Keratinocyte (primary cell): ENCODE results near the gene NXPH4.

ENCODE experiments used
- EZH2 ChIP-seq: IDR thresholded peaks from one replicate; pipeline ENCODE4 v1.6.1; 2012; ENCODE audit warnings: inconsistent platforms, mild to moderate bottlenecking, low read length, moderate library complexity
- TF ChIP-seq, protein P1 (sequence below), 3 experiments: IDR thresholded peaks in 1 of 3; conservative IDR thresholded peaks in 1 of 3; optimal IDR thresholded peaks in 1 of 3; 2 replicates in 2 of 3; 3 replicates in 1 of 3; pipeline versions ENCODE3 to v1.5.1; 2011; ENCODE audit warnings: low read length in 3 of 3, mild to moderate bottlenecking in 3 of 3, moderate library complexity in 2 of 3, control low read depth in 1 of 3, inconsistent platforms in 1 of 3; ENCODE audit not compliant: insufficient read depth in 2 of 3; ENCODE audit errors: extremely low read depth in 1 of 3

DNA sequence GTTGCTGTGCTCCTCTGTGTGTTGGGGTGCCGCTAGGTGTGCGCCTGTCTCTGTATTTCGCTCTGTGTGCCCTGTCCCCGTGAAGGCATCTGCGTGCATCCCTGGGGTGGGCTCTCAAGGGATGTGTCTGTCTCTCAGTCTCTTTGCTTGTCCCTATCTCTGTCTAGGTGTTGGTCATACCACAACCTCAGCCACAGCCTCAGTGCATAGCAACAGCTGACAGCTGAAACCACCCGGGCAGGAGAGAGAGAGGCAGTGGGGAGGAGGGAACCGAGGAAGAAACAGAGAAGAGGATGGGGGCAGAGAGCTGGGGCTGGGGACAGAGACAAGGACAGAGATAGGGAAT is 953 bp upstream of the NXPH4 start:
- TF ChIP-seq, protein P1, sequence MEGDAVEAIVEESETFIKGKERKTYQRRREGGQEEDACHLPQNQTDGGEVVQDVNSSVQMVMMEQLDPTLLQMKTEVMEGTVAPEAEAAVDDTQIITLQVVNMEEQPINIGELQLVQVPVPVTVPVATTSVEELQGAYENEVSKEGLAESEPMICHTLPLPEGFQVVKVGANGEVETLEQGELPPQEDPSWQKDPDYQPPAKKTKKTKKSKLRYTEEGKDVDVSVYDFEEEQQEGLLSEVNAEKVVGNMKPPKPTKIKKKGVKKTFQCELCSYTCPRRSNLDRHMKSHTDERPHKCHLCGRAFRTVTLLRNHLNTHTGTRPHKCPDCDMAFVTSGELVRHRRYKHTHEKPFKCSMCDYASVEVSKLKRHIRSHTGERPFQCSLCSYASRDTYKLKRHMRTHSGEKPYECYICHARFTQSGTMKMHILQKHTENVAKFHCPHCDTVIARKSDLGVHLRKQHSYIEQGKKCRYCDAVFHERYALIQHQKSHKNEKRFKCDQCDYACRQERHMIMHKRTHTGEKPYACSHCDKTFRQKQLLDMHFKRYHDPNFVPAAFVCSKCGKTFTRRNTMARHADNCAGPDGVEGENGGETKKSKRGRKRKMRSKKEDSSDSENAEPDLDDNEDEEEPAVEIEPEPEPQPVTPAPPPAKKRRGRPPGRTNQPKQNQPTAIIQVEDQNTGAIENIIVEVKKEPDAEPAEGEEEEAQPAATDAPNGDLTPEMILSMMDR (optimal IDR thresholded peaks at IDR 0.05 in 1 of 3, IDR thresholded peaks at IDR 0.05 in 1 of 3, conservative IDR thresholded peaks at IDR 0.05 in 1 of 3; ENCODE audit: extremely low read depth in 1 of 3, insufficient read depth in 2 of 3, low read length in 3 of 3) = no peak
- peak; percentile 82 for TF ChIP-seq EZH2
